Nephron progenitor cell (in vitro differentiated cells): ENCODE measurements around the gene ANTXR1.

Experiments used
- DNase-seq: peaks from one replicate; pipeline ENCODE4 v3.0.0; 2021
- H3K27ac Mint-ChIP-seq: 2 replicates; pipeline ENCODE4 v1.8.0; 2021; ENCODE audit warnings: mild to moderate bottlenecking, moderate library complexity, mixed read lengths
- H3K27me3 Mint-ChIP-seq: 2 replicates; pipeline ENCODE4 v1.8.0; 2021; ENCODE audit warnings: mild to moderate bottlenecking, low read depth, mixed read lengths; ENCODE audit not compliant: poor library complexity
- H3K36me3 Mint-ChIP-seq: 2 replicates; pipeline ENCODE4 v1.8.0; 2021; ENCODE audit warnings: low read depth, mixed read lengths
- H3K4me1 Mint-ChIP-seq: 2 replicates; pipeline ENCODE4 v1.8.0; 2021; ENCODE audit warnings: mixed read lengths
- H3K4me3 Mint-ChIP-seq: 2 replicates; pipeline ENCODE4 v1.8.0; 2021; ENCODE audit warnings: mild to moderate bottlenecking, moderate library complexity, mixed read lengths
- H3K9me3 Mint-ChIP-seq: 2 replicates; pipeline ENCODE4 v1.8.0; 2021; ENCODE audit warnings: mild to moderate bottlenecking, moderate library complexity, mixed read lengths
- CTCF ChIP-seq: fragments of 200-600 bp; sonication (generic); IDR thresholded peaks from 2 replicates; pipeline ENCODE4 v1.5.0; 2021; ENCODE audit warnings: antibody characterized with exemption

Gene ANTXR1

GRCh38 chr2:68980956-68981355 lies 32.0 kb upstream of the ANTXR1 start:
- no peaks in the 10 kb centered on the region for H3K4me1 Mint-ChIP-seq
- H3K27me3 Mint-ChIP-seq = peaks cover 13% of the 10 kb centered on the region
- no peak for TF ChIP-seq CTCF
- no peak for DNase-seq
- H3K36me3 Mint-ChIP-seq = no peaks in the 10 kb centered on the region
- H3K27ac Mint-ChIP-seq = no peak overlapping the region
- no peaks in the 10 kb centered on the region for H3K9me3 Mint-ChIP-seq
- no peak overlapping the region for H3K4me3 Mint-ChIP-seq

- no peak for DNase-seq
- H3K36me3 Mint-ChIP-seq = no peaks in the 10 kb centered on the region
- H3K4me3 Mint-ChIP-seq = no peak overlapping the region
- peaks cover 17% of the 10 kb centered on the region for H3K27me3 Mint-ChIP-seq
- H3K27ac Mint-ChIP-seq = no peak overlapping the region
- no peaks in the 10 kb centered on the region for H3K4me1 Mint-ChIP-seq
- no peaks in the 10 kb centered on the region for H3K9me3 Mint-ChIP-seq
- TF ChIP-seq CTCF = no peak
Measured at GRCh38 chr2:68987021-68987503, 25.9 kb upstream of the ANTXR1 start.

- TF ChIP-seq CTCF = no peak
- Mint-ChIP-seq H3K27me3 (peaks cover 26% of the 10 kb centered on the region), H3K27ac (no peak overlapping the region), H3K4me1 (no peaks in the 10 kb centered on the region), H3K9me3 (no peaks in the 10 kb centered on the region), H3K4me3 (no peak overlapping the region), H3K36me3 (no peaks in the 10 kb centered on the region)
- DNase-seq = no peak
Measured at GRCh38 chr2:68989035-68989434, 23.9 kb upstream of the ANTXR1 start.

- H3K27ac Mint-ChIP-seq = no peak overlapping the region
- TF ChIP-seq CTCF = no peak
- no peak for DNase-seq
- H3K9me3 Mint-ChIP-seq = no peaks in the 10 kb centered on the region
- H3K27me3 Mint-ChIP-seq = peaks cover 24% of the 10 kb centered on the region
- H3K4me3 Mint-ChIP-seq = no peak overlapping the region
- no peaks in the 10 kb centered on the region for H3K4me1 Mint-ChIP-seq
- no peaks in the 10 kb centered on the region for H3K36me3 Mint-ChIP-seq
Measured at GRCh38 chr2:68992341-68992740, 20.6 kb upstream of the ANTXR1 start.

- Mint-ChIP-seq H3K36me3 (no peaks in the 10 kb centered on the region), H3K27me3 (peaks cover 24% of the 10 kb centered on the region), H3K4me1 (no peaks in the 10 kb centered on the region), H3K4me3 (no peak overlapping the region), H3K27ac (no peak overlapping the region), H3K9me3 (no peaks in the 10 kb centered on the region)
- no peak for DNase-seq
- no peak for TF ChIP-seq CTCF
Measured at GRCh38 chr2:68992933-68993332, 20.0 kb upstream of the ANTXR1 start.

GRCh38 chr2:68993660-68994059 lies 19.3 kb upstream of the ANTXR1 start:
- H3K27me3 Mint-ChIP-seq = peaks cover 26% of the 10 kb centered on the region

More at GRCh38 chr2:68993660-68994059, 19.3 kb upstream of the ANTXR1 start:
- Mint-ChIP-seq H3K4me1 (no peaks in the 10 kb centered on the region), H3K9me3 (no peaks in the 10 kb centered on the region), H3K27ac (no peak overlapping the region), H3K4me3 (no peak overlapping the region), H3K36me3 (no peaks in the 10 kb centered on the region)
- DNase-seq = no peak
- no peak for TF ChIP-seq CTCF
